ENCODE measurements around the gene CBX8. TPM values are rescaled to one million over a fixed set of nuclear protein-coding genes. Genes with fewer than 3 reads are reported as not detected.

The CBX8 gene
- total RNA-seq, 4 donors from 2014 or later = 2.3 to 4.7 (median 2.6) TPM

GRCh38 chr17:79843474-79843815 is 46.6 kb upstream of the CBX8 start:
- 20% methylated on average over 1 to 3 of the region's 39 CpGs for WGBS, 2 donors
- H3K36me3 ChIP-seq = no peaks in the 10 kb centered on the region

GRCh38 chr17:79842656-79843473 is 46.0 kb upstream of the CBX8 start:
- Histone ChIP-seq H3K4me3 (peak overlapping the region; percentile 41 to 65 (median 57)), H3K9me3 (no peaks in the 10 kb centered on the region), H3K27me3 (peaks cover 21 to 80% (median 35%) of the 10 kb centered on the region in 4 donors), H3K4me1 (peaks cover 54 to 71% (median 64%) of the 10 kb centered on the region in 3 donors), H3K27ac (peak overlapping the region in 2 of 4 donors; percentile 41 to 72), H3K36me3 (no peaks in the 10 kb centered on the region)
- intact Hi-C loops (cut with DNase I) = loop anchor here (5.0 kb wide), 1 partner anchor 46 kb away; the partner anchor contains the start of gene CBX8
- no peak for DNase-seq
- WGBS, 2 donors = 0 to 4% methylated on average over 10 to 13 of the region's 66 CpGs
- TF ChIP-seq POLR2A (IDR thresholded peaks at IDR 0.05) (no peak), CTCF (IDR thresholded peaks at IDR 0.05) (peak in 3 of 6 experiments; percentile 5 to 21 (median 7))

More at GRCh38 chr17:79843474-79843815, 46.6 kb upstream of the CBX8 start:
- TF ChIP-seq POLR2A (IDR thresholded peaks at IDR 0.05) (no peak), CTCF (IDR thresholded peaks at IDR 0.05) (no peak)
- peaks cover 52 to 66% (median 61%) of the 10 kb centered on the region in 3 donors for H3K4me1 ChIP-seq
- H3K27ac ChIP-seq = peak overlapping the region; percentile 41 to 72 (median 54)
- H3K9me3 ChIP-seq = no peaks in the 10 kb centered on the region
- H3K4me3 ChIP-seq = peak overlapping the region; percentile 41 to 65 (median 57)
- intact Hi-C loops (cut with DNase I) = loop anchor here (5.0 kb wide), 1 partner anchor 46 kb away; the partner anchor contains the start of gene CBX8
- peaks cover 21 to 86% (median 35%) of the 10 kb centered on the region in 4 donors for H3K27me3 ChIP-seq
- no peak for DNase-seq

- Histone ChIP-seq H3K9me3 (no peaks in the 10 kb centered on the region), H3K27me3 (peaks cover 21 to 73% (median 35%) of the 10 kb centered on the region in 4 donors), H3K4me3 (peak overlapping the region in 2 of 4 donors; percentile 60 to 65), H3K4me1 (peaks cover 61 to 78% (median 70%) of the 10 kb centered on the region in 3 donors), H3K27ac (peak overlapping the region in 1 of 4 donors; percentile 72), H3K36me3 (no peaks in the 10 kb centered on the region)
- 0% methylated on average over 2 of the region's 20 CpGs; no CpG with 5 or more reads in 1 of the 2 donors for WGBS, 2 donors
- intact Hi-C loops (cut with DNase I) = loop anchor here (5.0 kb wide), 1 partner anchor 45 kb away; the partner anchor contains the start of gene CBX8
- TF ChIP-seq POLR2A (IDR thresholded peaks at IDR 0.05) = no peak
- no peak for TF ChIP-seq CTCF (IDR thresholded peaks at IDR 0.05)
- DNase-seq = no peak
These were observed 45.3 kb upstream of the CBX8 start for GRCh38 chr17:79842136-79842655.

GRCh38 chr17:79841369-79842135 is 44.7 kb upstream of the CBX8 start:
- no peak for TF ChIP-seq POLR2A (IDR thresholded peaks at IDR 0.05)
- no peak for TF ChIP-seq CTCF (IDR thresholded peaks at IDR 0.05)
- Histone ChIP-seq H3K9me3 (no peaks in the 10 kb centered on the region), H3K27ac (no peak overlapping the region), H3K4me1 (peaks cover 67 to 85% (median 77%) of the 10 kb centered on the region in 3 donors), H3K36me3 (no peaks in the 10 kb centered on the region), H3K4me3 (peak overlapping the region in 1 of 4 donors; percentile 90), H3K27me3 (peaks cover 21 to 67% (median 35%) of the 10 kb centered on the region in 4 donors)
- intact Hi-C loops (cut with DNase I) = loop anchor here (5.0 kb wide), 1 partner anchor 44 kb away; the partner anchor contains the start of gene CBX8
- no peak for DNase-seq
- 6 to 19% methylated on average over 3 to 6 of the region's 55 CpGs for WGBS, 2 donors
